HepG2 (cell line): ENCODE data around the gene HERC4. TPM values are rescaled to one million over a fixed set of nuclear protein-coding genes. Genes with fewer than 3 reads are reported as not detected.

ENCODE experiments used
- ATAC-seq: fragments of 200-7000 bp; cut with Tn5 transposase; 3 replicates; pipeline ENCODE4 v1.9.1; 2020; ENCODE audit warnings: mild to moderate bottlenecking, moderate library complexity
- BruUV-seq: library from RNA; stranded (reverse); fragments of 400-500 nt; replicated peaks from 2 replicates; lab custom pipeline; 2021; lab: Mats Ljungman, UMichigan
- CTCF ChIA-PET: fragments of 300-600 bp; formaldehyde crosslinking; extraction: SDS; loops from one replicate; lab custom pipeline; 2021; ENCODE audit warnings: low total read pairs, inconsistent platforms, low intra/inter-chr PET ratio; lab: Yijun Ruan, JAX
- POLR2A ChIA-PET: fragments of 350-600 bp; sonication (Branson Sonifier 250); formaldehyde crosslinking; loops from one replicate; lab custom pipeline; 2020; ENCODE audit warnings: antibody characterized with exemption, inconsistent platforms; lab: Yijun Ruan, JAX
- DNase-seq: peaks from one replicate; pipeline ENCODE4 v3.0.0-alpha.2; 2015; ENCODE audit warnings: low spot score
- FAIRE-seq: peaks from 3 replicates; lab custom pipeline; 2011; peaks lifted over from hg19 to GRCh38; lab: Jason Lieb, UNC
- H2AFZ ChIP-seq: one replicate; pipeline ENCODE4 v1.6.1; 2011; ENCODE audit warnings: low read length, inconsistent platforms
- H3K27ac ChIP-seq: fragments of 300-600 bp; 3 replicates; pipeline ENCODE4 v1.8.0; 2011; ENCODE audit warnings: mixed run types, mild to moderate bottlenecking, mixed read lengths, low read length, inconsistent platforms; ENCODE audit not compliant: insufficient read depth; ENCODE audit errors: extremely low read length
- H3K27me3 ChIP-seq, 2 experiments: fragments of 200-600 bp in 1 of 2; 2 replicates in 1 of 2; 3 replicates in 1 of 2; pipeline versions ENCODE4 v1.6.0 to v1.8.0; 2011; ENCODE audit warnings: low read length in 2 of 2, mild to moderate bottlenecking in 2 of 2, moderate library complexity in 2 of 2, inconsistent platforms in 1 of 2; ENCODE audit not compliant: insufficient read depth in 2 of 2, control insufficient read depth in 1 of 2
- H3K36me3 ChIP-seq, 2 experiments: fragments of 200-600 bp in 1 of 2; replicated peaks in 1 of 2; 2 replicates in 1 of 2; 3 replicates in 1 of 2; pipeline versions ENCODE4 v1.5.1 to v1.8.0; 2011; ENCODE audit warnings: low read length in 2 of 2, inconsistent platforms in 1 of 2; ENCODE audit not compliant: insufficient read depth in 2 of 2, control insufficient read depth in 1 of 2
- H3K4me1 ChIP-seq: 2 replicates; pipeline ENCODE4 v1.5.1; 2012; ENCODE audit warnings: low read length, inconsistent platforms; ENCODE audit not compliant: insufficient read depth
- H3K4me2 ChIP-seq: 2 replicates; pipeline ENCODE4 v1.6.0; 2011; ENCODE audit warnings: low read depth, low read length, inconsistent platforms
- H3K4me3 ChIP-seq, 3 experiments: fragments of 200-600 bp in 1 of 3; sonication (generic), shearing (Covaris generic) in 1 of 3; replicated peaks in 1 of 3; 2 replicates each; pipeline ENCODE4 v1.5.1; 2011 to 2016; ENCODE audit warnings: low read length in 3 of 3, inconsistent platforms in 2 of 3, low read depth in 2 of 3, mild to moderate bottlenecking in 2 of 3, control low read depth in 1 of 3, mixed read lengths in 1 of 3; ENCODE audit not compliant: insufficient read depth in 1 of 3
- H3K79me2 ChIP-seq: one replicate; pipeline ENCODE4 v1.6.1; 2011; ENCODE audit warnings: low read length, inconsistent platforms; ENCODE audit not compliant: insufficient read depth
- H3K9ac ChIP-seq: 2 replicates; pipeline ENCODE4 v1.6.0; 2011; ENCODE audit warnings: mild to moderate bottlenecking, low read depth, low read length, inconsistent platforms; ENCODE audit not compliant: insufficient read depth
- H3K9me3 ChIP-seq: 2 replicates; pipeline ENCODE4 v1.5.1; 2012; ENCODE audit warnings: mild to moderate bottlenecking, low read length
- H4K20me1 ChIP-seq: 2 replicates; pipeline ENCODE4 v1.6.0; 2011; ENCODE audit warnings: inconsistent platforms, mild to moderate bottlenecking, low read length, moderate library complexity; ENCODE audit not compliant: insufficient read depth
- AGO2 ChIP-seq: fragments of 200-400 bp; formaldehyde crosslinking; optimal IDR thresholded peaks from 2 replicates; pipeline ENCODE3; 2017; ENCODE audit warnings: mild to moderate bottlenecking, low read depth, low read length, moderate library complexity
- E2F5 ChIP-seq: sonication (generic); formaldehyde crosslinking; conservative IDR thresholded peaks from 2 replicates; pipeline ENCODE4 v1.4.0; 2020; ENCODE audit warnings: missing genetic modification reagents
- GATAD2A ChIP-seq: IDR thresholded peaks from 2 replicates; pipeline ENCODE4 v1.6.1; 2016
- MED8 ChIP-seq: sonication (generic); formaldehyde crosslinking; IDR thresholded peaks from 2 replicates; pipeline ENCODE4 v1.8.1; 2023; ENCODE audit warnings: mild to moderate bottlenecking, missing genetic modification reagents; ENCODE audit not compliant: insufficient replicate concordance
- MIER2 ChIP-seq: IDR thresholded peaks from 2 replicates; pipeline ENCODE4 v1.6.1; 2016; ENCODE audit warnings: missing biosample characterization, missing genetic modification reagents
- MXD4 ChIP-seq: IDR thresholded peaks from 2 replicates; pipeline ENCODE4 v1.6.1; 2016; ENCODE audit warnings: mild to moderate bottlenecking, missing biosample characterization, missing genetic modification reagents
- NFE2 ChIP-seq: sonication (generic); formaldehyde crosslinking; IDR thresholded peaks from 2 replicates; pipeline ENCODE4 v1.4.0; 2020; ENCODE audit warnings: missing genetic modification reagents
- PHF5A ChIP-seq: IDR thresholded peaks from one replicate; pipeline ENCODE4 v1.6.1; 2018; ENCODE audit warnings: low read depth, missing genetic modification reagents; ENCODE audit not compliant: unreplicated experiment
- PRMT3 ChIP-seq: sonication (generic); formaldehyde crosslinking; IDR thresholded peaks from 2 replicates; pipeline ENCODE4 v1.8.1; 2022; ENCODE audit warnings: low read depth, mild to moderate bottlenecking, moderate library complexity, missing genetic modification reagents, borderline replicate concordance
- RCOR2 ChIP-seq: IDR thresholded peaks from 2 replicates; pipeline ENCODE4 v1.6.1; 2016; ENCODE audit warnings: missing biosample characterization, missing genetic modification reagents
- SATB2 ChIP-seq: sonication (generic); formaldehyde crosslinking; IDR thresholded peaks from 2 replicates; pipeline ENCODE4 v1.5.0; 2020; ENCODE audit warnings: missing genetic modification reagents
- SMYD3 ChIP-seq: sonication (generic); formaldehyde crosslinking; IDR thresholded peaks from 2 replicates; pipeline ENCODE4 v1.8.1; 2023; ENCODE audit warnings: mild to moderate bottlenecking, missing genetic modification reagents
- SP2 ChIP-seq: sonication (generic); formaldehyde crosslinking; IDR thresholded peaks from 2 replicates; pipeline ENCODE4 v1.5.1; 2020; ENCODE audit warnings: mild to moderate bottlenecking, missing genetic modification reagents
- SRY ChIP-seq: sonication (generic); formaldehyde crosslinking; IDR thresholded peaks from 2 replicates; pipeline ENCODE4 v1.8.0; 2022; ENCODE audit warnings: mild to moderate bottlenecking, missing genetic modification reagents
- TSC22D2 ChIP-seq: sonication (generic); formaldehyde crosslinking; IDR thresholded peaks from 2 replicates; pipeline ENCODE4 v1.5.1; 2020; ENCODE audit warnings: missing genetic modification reagents, mild to moderate bottlenecking, borderline replicate concordance
- ZNF235 ChIP-seq: sonication (generic); formaldehyde crosslinking; IDR thresholded peaks from 2 replicates; pipeline ENCODE4 v1.8.1; 2023; ENCODE audit warnings: mild to moderate bottlenecking, missing genetic modification reagents, borderline replicate concordance
- ZNF274 ChIP-seq: sonication (generic); formaldehyde crosslinking; IDR thresholded peaks from 2 replicates; pipeline ENCODE4 v1.5.1; 2020; ENCODE audit warnings: mild to moderate bottlenecking, missing genetic modification reagents
- ZNF639 ChIP-seq: conservative IDR thresholded peaks from 2 replicates; pipeline ENCODE4 v1.6.1; 2018; ENCODE audit warnings: missing genetic modification reagents
- ZNF691 ChIP-seq: sonication (generic); formaldehyde crosslinking; IDR thresholded peaks from 2 replicates; pipeline ENCODE4 v1.4.0; 2020; ENCODE audit warnings: missing genetic modification reagents, low read depth, mild to moderate bottlenecking, borderline replicate concordance
- WGBS: methylation state at CpG from one replicate; pipeline ENCODE4 v1.1.6; 2017; ENCODE audit warnings: low lambda C conversion rate; 5-methylcytosine and 5-hydroxymethylcytosine counted together
- in situ Hi-C: cut with HindIII; loops from 2 replicates; pipeline ENCODE4 v1.10.0; 2017; ENCODE audit warnings: low pct_unique_long_range_greater_than_20kb; ENCODE audit not compliant: extremely low pct_ligation_motif_present
- intact Hi-C: fragments of 100-400 bp; cut with micrococcal nuclease; formaldehyde crosslinking; loops from one replicate; pipeline ENCODE4 v1.10.0; 2022; ENCODE audit not compliant: unreplicated experiment
- polyA plus RNA-seq, 8 experiments: library from polyadenylated mRNA; depleted of rRNA in 3 of 8; stranded (reverse) in 7 of 8; unstranded in 1 of 8; fragments of >200 nt; fragmentation: Illumina TruSeq in 4 of 8; extraction: Trizol in 4 of 8; gene quantifications; 2 replicates each; pipeline versions ENCODE4 v1.2.1 to v1.2.3, GENCODE V29; 2011 to 2016; ENCODE audit warnings: low read depth in 4 of 8, missing spikeins in 1 of 8, mixed read lengths in 1 of 8; ENCODE audit not compliant: insufficient read depth in 1 of 8
- total RNA-seq, 5 experiments: library from RNA; depleted of rRNA; stranded (reverse); fragments of >200 nt; fragmentation: Illumina TruSeq; extraction: Trizol; gene quantifications; 2 replicates each; pipeline ENCODE4 v1.2.3, GENCODE V29; 2016; ENCODE audit warnings: low read depth in 1 of 5

HERC4 gene
- total and polyA plus RNA-seq, 2 of the 13 experiments (the other 11 are each of a cell fraction or from before 2014, with no cell fraction given) = 9.8 to 20.2 TPM

GRCh38 chr10:67933199-67933598, 141.9 kb downstream of the HERC4 start:
- Histone ChIP-seq H3K9me3 (no peaks in the 10 kb centered on the region), H3K27me3 (no peaks in the 10 kb centered on the region), H2AFZ (no peak overlapping the region)
- in situ Hi-C loops = no loop called here
- no peak for FAIRE-seq
- TF ChIP-seq ZNF691 (CRISPR knock-in tag) (no peak), SRY (CRISPR knock-in tag) (no peak), SMYD3 (CRISPR knock-in tag) (no peak)
- TF ChIP-seq, all 625 proteins: peak for 0
- POLR2A ChIA-PET = no interaction called here
- BruUV-seq = no TSS peak
- Histone ChIP-seq H3K4me1 (no peaks in the 10 kb centered on the region), H3K4me2 (no peak overlapping the region), H3K27ac (no peak overlapping the region), H3K4me3 (no peak overlapping the region), H3K79me2 (no peaks in the 10 kb centered on the region), H4K20me1 (no peaks in the 10 kb centered on the region), H3K36me3 (peaks cover 3 to 4% of the 10 kb centered on the region in 2 experiments; a peak in 2 of 5 replicates), H3K9ac (no peak overlapping the region)
- DNase-seq (no peak), ATAC-seq (no peak)
- 95% methylated on average over 2 of the region's 2 CpGs for WGBS
- CTCF ChIA-PET = no interaction called here
- intact Hi-C loops = no loop called here

GRCh38 chr10:67926951-67927350, 148.1 kb downstream of the HERC4 start:
- FAIRE-seq = no peak
- Histone ChIP-seq H2AFZ (no peak overlapping the region), H3K4me3 (no peak overlapping the region), H3K27me3 (no peaks in the 10 kb centered on the region), H3K9ac (no peak overlapping the region), H3K79me2 (no peaks in the 10 kb centered on the region), H3K4me1 (no peaks in the 10 kb centered on the region), H3K9me3 (no peaks in the 10 kb centered on the region), H3K4me2 (no peak overlapping the region), H3K27ac (no peak overlapping the region), H4K20me1 (no peaks in the 10 kb centered on the region), H3K36me3 (peaks cover 2 to 8% of the 10 kb centered on the region in 2 experiments; a peak in 2 of 5 replicates)
- in situ Hi-C loops (no loop called here), intact Hi-C loops (no loop called here)
- no TSS peak for BruUV-seq
- CTCF ChIA-PET = no interaction called here
- no peak for DNase-seq
- WGBS = 96% methylated on average over 1 of the region's 1 CpG
- ATAC-seq = no peak
- POLR2A ChIA-PET = no interaction called here
- TF ChIP-seq TSC22D2 (CRISPR knock-in tag) = no peak
- TF ChIP-seq ZNF639 = no peak
- no peak for TF ChIP-seq NFE2 (CRISPR knock-in tag)
- TF ChIP-seq ZNF274 (CRISPR knock-in tag) = no peak
- TF ChIP-seq AGO2 = no peak
- no peak for TF ChIP-seq PHF5A
- TF ChIP-seq RCOR2 = no peak
- TF ChIP-seq MXD4 = no peak
- no peak for TF ChIP-seq MIER2
- TF ChIP-seq SP2 (CRISPR knock-in tag) = no peak
- no peak for TF ChIP-seq PRMT3 (CRISPR knock-in tag)
- TF ChIP-seq SATB2 (CRISPR knock-in tag) = no peak
- TF ChIP-seq E2F5 = no peak
- TF ChIP-seq ZNF235 (CRISPR knock-in tag) = no peak
- no peak for TF ChIP-seq GATAD2A (CRISPR knock-in tag)
- TF ChIP-seq MED8 (CRISPR knock-in tag) = no peak
